CD4-positive, alpha-beta T cell (primary cell): ENCODE data around the gene OCIAD2. TPM values are rescaled to one million over a fixed set of nuclear protein-coding genes. Genes with fewer than 3 reads are reported as not detected.
A peak's percentile ranks its signal among the peaks of the same experiment; 100 is the strongest.

Experiments
- ATAC-seq: fragments of 200-7000 bp; cut with Tn5 transposase; one replicate; pipeline ENCODE4 v1.10.0; 2022; ENCODE audit warnings: mild to moderate bottlenecking; ENCODE audit not compliant: poor library complexity
- CTCF ChIA-PET: fragments of 350-600 bp; sonication (Branson Sonifier 250); formaldehyde crosslinking; loops from one replicate; lab custom pipeline; 2021; ENCODE audit warnings: antibody characterized with exemption, inconsistent platforms; lab: Charles Lee
- POLR2A ChIA-PET: fragments of 350-600 bp; sonication (Branson Sonifier 250); formaldehyde crosslinking; loops from one replicate; lab custom pipeline; 2021; ENCODE audit warnings: antibody characterized with exemption, inconsistent platforms; lab: Charles Lee
- DNase-seq, 14 experiments: peaks; one replicate each; pipeline ENCODE4 v3.0.0-alpha.2; 2013 to 2020; ENCODE audit warnings: mixed read lengths in 2 of 14
- H3K27ac ChIP-seq, 2 donors: one replicate each; pipeline versions ENCODE4 v1.5.1 to v1.7.0; 2013; ENCODE audit warnings: low read length in 2 of 2, low read depth in 1 of 2, mild to moderate bottlenecking in 1 of 2
- H3K27me3 ChIP-seq, 2 experiments: 1 replicate in 1 of 2; 2 replicates in 1 of 2; pipeline versions ENCODE4 v1.6.1 to v1.7.0; 2013; ENCODE audit warnings: low read length in 2 of 2, control low read depth in 1 of 2, mild to moderate bottlenecking in 1 of 2, moderate library complexity in 1 of 2; ENCODE audit not compliant: insufficient read depth in 2 of 2, control insufficient read depth in 1 of 2
- H3K36me3 ChIP-seq: one replicate; pipeline ENCODE4 v1.6.1; 2013; ENCODE audit warnings: low read length, control low read depth; ENCODE audit not compliant: insufficient read depth
- H3K4me1 ChIP-seq: one replicate; pipeline ENCODE4 v1.6.1; 2013; ENCODE audit warnings: low read length, control low read depth; ENCODE audit not compliant: insufficient read depth
- H3K4me3 ChIP-seq: one replicate; pipeline ENCODE4 v1.5.1; 2013; ENCODE audit warnings: mild to moderate bottlenecking, low read length, moderate library complexity
- H3K9me3 ChIP-seq, 2 experiments: 1 replicate in 1 of 2; 2 replicates in 1 of 2; pipeline versions ENCODE4 v1.6.1 to v1.7.0; 2013; ENCODE audit warnings: low read length in 2 of 2, mild to moderate bottlenecking in 2 of 2, control low read depth in 1 of 2, moderate library complexity in 1 of 2; ENCODE audit not compliant: control insufficient read depth in 1 of 2, insufficient read depth in 1 of 2
- H3K27ac Mint-ChIP-seq: one replicate; pipeline ENCODE4 v1.8.0; 2020; ENCODE audit warnings: mixed read lengths
- H3K27me3 Mint-ChIP-seq: one replicate; pipeline ENCODE4 v1.8.0; 2021; ENCODE audit warnings: mixed read lengths
- H3K36me3 Mint-ChIP-seq: one replicate; pipeline ENCODE4 v1.8.0; 2021; ENCODE audit warnings: low read depth, mixed read lengths
- H3K4me1 Mint-ChIP-seq: one replicate; pipeline ENCODE4 v1.8.0; 2021; ENCODE audit warnings: low read depth, mixed read lengths
- H3K4me3 Mint-ChIP-seq: one replicate; pipeline ENCODE4 v1.8.0; 2020; ENCODE audit warnings: mild to moderate bottlenecking, mixed read lengths
- H3K9me3 Mint-ChIP-seq: one replicate; pipeline ENCODE4 v1.8.0; 2020; ENCODE audit warnings: mixed read lengths
- intact Hi-C, 2 experiments: fragments of 100-400 bp; cut with DNase I in 1 of 2; cut with micrococcal nuclease in 1 of 2; formaldehyde crosslinking; loops; one replicate each; pipeline versions ENCODE4 v1.15.1 to v1.9.0; 2023 to 2025; cut with DNase I, micrococcal nuclease
- total RNA-seq, 174 experiments: library from RNA in 2 of 174; stranded (reverse) in 2 of 174; gene quantifications; one replicate each; pipeline ENCODE4 v1.2.3 and lab custom pipeline; 2021 to 2026
- TF ChIP-seq, protein P1 (sequence below): fragments of 200-600 bp; IDR thresholded peaks from one replicate; pipeline ENCODE4 v1.8.0; 2022; ENCODE audit warnings: antibody characterized with exemption, mild to moderate bottlenecking

Gene OCIAD2
- total RNA-seq, 2 experiments from 2014 or later: 77.0 to 91.1 TPM

DNA sequence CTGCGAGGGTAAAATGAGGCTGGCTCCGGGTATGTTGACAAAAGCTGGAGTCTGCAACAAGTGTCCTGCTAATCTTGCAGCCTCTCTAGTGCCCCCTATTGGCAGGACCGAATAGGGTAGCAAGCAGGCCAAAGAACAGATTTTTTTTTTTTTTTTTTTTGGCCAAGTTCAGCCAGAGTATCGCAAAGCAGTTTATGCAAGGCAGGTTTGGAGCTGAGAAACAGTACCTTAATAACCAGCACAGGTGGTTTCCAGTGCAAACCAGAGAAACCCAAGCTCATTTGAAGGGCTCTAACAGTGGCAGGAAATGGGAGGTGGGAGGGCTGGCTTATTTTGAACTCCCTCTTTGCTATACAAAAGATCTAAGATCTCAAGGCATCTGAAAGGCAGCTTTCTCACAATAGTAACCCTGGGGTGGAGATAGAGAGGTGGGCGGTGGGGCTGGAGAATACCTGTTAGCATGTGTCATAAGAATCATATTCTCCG, 38.2 kb upstream of the OCIAD2 start:
- ATAC-seq (peak; percentile 88), DNase-seq (peak in 11 of 14 experiments; percentile 6 to 67 (median 19))
- Histone ChIP-seq H3K9me3 (no peaks in the 10 kb centered on the region), H3K4me3 (no peak overlapping the region), H3K4me1 (peaks cover 14% of the 10 kb centered on the region), H3K27me3 (peaks cover 0 to 2% of the 10 kb centered on the region in 2 experiments), H3K27ac (no peak overlapping the region), H3K36me3 (no peaks in the 10 kb centered on the region)
- Mint-ChIP-seq H3K9me3 (no peaks in the 10 kb centered on the region), H3K27ac (peak overlapping the region; percentile 60), H3K4me1 (peaks cover 47% of the 10 kb centered on the region), H3K36me3 (no peaks in the 10 kb centered on the region), H3K27me3 (no peaks in the 10 kb centered on the region), H3K4me3 (peak overlapping the region; percentile 70)
- intact Hi-C loops: loop anchor here in 1 of 2 experiments (5.0 kb wide), 1 partner anchor 37 kb away; the partner anchor contains the start of gene OCIAD2
- TF ChIP-seq, protein P1, sequence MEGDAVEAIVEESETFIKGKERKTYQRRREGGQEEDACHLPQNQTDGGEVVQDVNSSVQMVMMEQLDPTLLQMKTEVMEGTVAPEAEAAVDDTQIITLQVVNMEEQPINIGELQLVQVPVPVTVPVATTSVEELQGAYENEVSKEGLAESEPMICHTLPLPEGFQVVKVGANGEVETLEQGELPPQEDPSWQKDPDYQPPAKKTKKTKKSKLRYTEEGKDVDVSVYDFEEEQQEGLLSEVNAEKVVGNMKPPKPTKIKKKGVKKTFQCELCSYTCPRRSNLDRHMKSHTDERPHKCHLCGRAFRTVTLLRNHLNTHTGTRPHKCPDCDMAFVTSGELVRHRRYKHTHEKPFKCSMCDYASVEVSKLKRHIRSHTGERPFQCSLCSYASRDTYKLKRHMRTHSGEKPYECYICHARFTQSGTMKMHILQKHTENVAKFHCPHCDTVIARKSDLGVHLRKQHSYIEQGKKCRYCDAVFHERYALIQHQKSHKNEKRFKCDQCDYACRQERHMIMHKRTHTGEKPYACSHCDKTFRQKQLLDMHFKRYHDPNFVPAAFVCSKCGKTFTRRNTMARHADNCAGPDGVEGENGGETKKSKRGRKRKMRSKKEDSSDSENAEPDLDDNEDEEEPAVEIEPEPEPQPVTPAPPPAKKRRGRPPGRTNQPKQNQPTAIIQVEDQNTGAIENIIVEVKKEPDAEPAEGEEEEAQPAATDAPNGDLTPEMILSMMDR: peak; percentile 55
- ChIA-PET POLR2A (interaction anchor here (0.7 to 1.4 kb wide), 6 partner anchors 11 to 357 kb away, joined by 3 to 5 read pairs (median 3); partner anchors contain the start of gene OCIAD1), CTCF (interaction anchor here (0.6 to 1.2 kb wide), 5 partner anchors 12 to 1246 kb away, joined by 3 to 8 read pairs (median 3); partner anchors contain the start of gene FRYL)

DNA sequence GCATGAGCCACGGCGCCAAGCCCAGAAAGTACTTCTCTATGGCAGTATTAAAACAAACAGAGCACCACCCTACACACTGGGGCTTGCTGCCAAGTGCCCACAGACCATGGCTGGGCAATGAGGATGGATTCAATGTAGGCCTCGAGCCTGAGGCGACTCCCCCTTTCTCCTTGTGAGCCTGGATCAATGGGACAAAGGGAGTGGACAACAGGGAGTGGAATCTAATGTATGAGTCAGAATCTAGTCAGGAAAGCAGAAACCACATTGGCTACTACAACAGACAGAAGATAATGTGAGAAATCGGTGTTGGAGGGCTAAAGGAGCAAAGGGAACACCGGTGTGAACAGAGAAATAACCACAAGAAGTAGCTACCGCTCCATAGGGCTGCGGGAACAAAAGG, 37.7 kb upstream of the OCIAD2 start:
- ATAC-seq (no peak), DNase-seq (no peak)
- ChIA-PET CTCF (interaction anchor here (0.6 to 1.2 kb wide), 3 partner anchors 11 to 1246 kb away, joined by 3 to 8 read pairs (median 4); partner anchors contain the start of gene FRYL), POLR2A (interaction anchor here (0.7 to 1.4 kb wide), 5 partner anchors 11 to 165 kb away, joined by 3 to 5 read pairs (median 3); partner anchors contain the start of gene OCIAD1)
- no peaks in the 10 kb centered on the region for H3K9me3 ChIP-seq
- H3K27ac Mint-ChIP-seq: peak overlapping the region; percentile 60
- no peaks in the 10 kb centered on the region for H3K36me3 Mint-ChIP-seq
- H3K27me3 ChIP-seq: peaks cover 0 to 2% of the 10 kb centered on the region in 2 experiments
- H3K9me3 Mint-ChIP-seq: no peaks in the 10 kb centered on the region
- intact Hi-C loops: no loop called here
- H3K4me1 Mint-ChIP-seq: peaks cover 45% of the 10 kb centered on the region
- peak overlapping the region; percentile 57 for H3K4me3 Mint-ChIP-seq
- TF ChIP-seq, protein P1: no peak
- no peak overlapping the region for H3K4me3 ChIP-seq
- no peaks in the 10 kb centered on the region for H3K27me3 Mint-ChIP-seq
- H3K27ac ChIP-seq: no peak overlapping the region
- H3K36me3 ChIP-seq: no peaks in the 10 kb centered on the region
- H3K4me1 ChIP-seq: peaks cover 14% of the 10 kb centered on the region

DNA sequence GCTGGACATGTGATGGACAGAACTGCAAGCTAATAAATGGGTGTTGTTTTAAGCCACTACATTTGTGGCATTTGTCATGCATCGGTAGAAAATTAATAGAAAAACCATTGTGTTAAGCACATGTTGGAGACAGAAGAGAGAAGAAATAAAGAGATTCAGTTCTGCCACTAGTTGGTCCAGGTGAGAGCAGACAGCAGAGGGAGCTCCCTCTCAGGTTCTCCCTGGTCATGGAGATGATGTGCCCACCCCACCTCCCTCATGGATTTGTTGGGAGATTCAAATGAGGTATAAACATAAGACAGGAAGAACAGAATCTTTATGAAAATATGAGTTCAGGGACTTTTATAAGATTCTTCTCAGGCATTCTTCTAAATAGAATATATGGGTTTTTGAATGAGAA, 36.8 kb upstream of the OCIAD2 start:
- Mint-ChIP-seq H3K27me3 (no peaks in the 10 kb centered on the region), H3K36me3 (no peaks in the 10 kb centered on the region), H3K9me3 (no peaks in the 10 kb centered on the region), H3K4me1 (peaks cover 37% of the 10 kb centered on the region), H3K27ac (no peak overlapping the region), H3K4me3 (no peak overlapping the region)
- H3K4me3 ChIP-seq: no peak overlapping the region
- DNase-seq (peak in 1 of 14 experiments; percentile 7), ATAC-seq (no peak)
- TF ChIP-seq, protein P1: no peak
- peaks cover 3 to 4% of the 10 kb centered on the region in 2 experiments for H3K9me3 ChIP-seq
- peaks cover 0 to 2% of the 10 kb centered on the region in 2 experiments for H3K27me3 ChIP-seq
- peaks cover 14% of the 10 kb centered on the region for H3K4me1 ChIP-seq
- no peaks in the 10 kb centered on the region for H3K36me3 ChIP-seq
- intact Hi-C loops: no loop called here
- ChIA-PET POLR2A (no interaction called here), CTCF (no interaction called here)
- no peak overlapping the region for H3K27ac ChIP-seq
